ENCODE measurements around the gene CTNNBIP1. TPM values are rescaled to one million over a fixed set of nuclear protein-coding genes. Genes with fewer than 3 reads are reported as not detected.

The CTNNBIP1 gene
- polyA plus RNA-seq, 3 donors = 26.2 to 26.8 (median 26.3) TPM

- Histone ChIP-seq H3K9me3 (replicated peaks in 1 of 2; ENCODE audit: control insufficient read depth in 1 of 2, insufficient read depth in 1 of 2, low read length in 2 of 2) (no peaks in the 10 kb centered on the region), H3K4me1 (ENCODE audit: control insufficient read depth in 1 of 2, insufficient read depth in 2 of 2, low read length in 2 of 2) (peaks cover 5 to 6% of the 10 kb centered on the region in 2 donors), H3K27me3 (ENCODE audit: control insufficient read depth in 2 of 2, insufficient read depth in 2 of 2, low read length in 2 of 2) (no peaks in the 10 kb centered on the region), H3K36me3 (replicated peaks in 1 of 2; ENCODE audit: control insufficient read depth in 1 of 2, insufficient read depth in 2 of 2, low read length in 2 of 2) (peaks cover 24 to 41% of the 10 kb centered on the region in 2 donors), H4K20me1 (ENCODE audit: insufficient read depth, low read length) (no peaks in the 10 kb centered on the region), H3K9ac (ENCODE audit: insufficient read depth, low read length, poor library complexity, severe bottlenecking) (no peak overlapping the region), H3K4me3 (replicated peaks in 1 of 3; ENCODE audit: low read depth in 2 of 3, low read length in 3 of 3) (peak overlapping the region in 1 of 3 experiments; percentile 15), H2AFZ (ENCODE audit: insufficient read depth, low read depth, low read length, poor library complexity, severe bottlenecking) (peak overlapping the region; percentile 18), H3K79me2 (ENCODE audit: insufficient read depth, low read length) (no peaks in the 10 kb centered on the region), H3K27ac (ENCODE audit: low read depth in 1 of 2, low read length in 2 of 2) (peak overlapping the region in 1 of 2 donors; percentile 26), H3K4me2 (replicated peaks; ENCODE audit: extremely low read depth, low read length, poor library complexity, severe bottlenecking) (peak overlapping the region; percentile 23)
- 58% methylated on average over 24 of the region's 25 CpGs for WGBS (ENCODE audit: insufficient coverage)
- intact Hi-C loops (cut with micrococcal nuclease) = loop anchor here (2.0 to 10.0 kb wide), 5 partner anchors 37 to 160 kb away; partner anchors contain the start of genes CTNNBIP1 (in 2 of the 2), UBE4B (in 2 of the 2), LZIC (in 1 of the 2) and NMNAT1 (in 1 of the 2)
- no peaks in the 10 kb centered on the region for H3K9me3 Mint-ChIP-seq
- H3K36me3 Mint-ChIP-seq = peaks cover 14 to 38% of the 10 kb centered on the region in 2 donors
- peak overlapping the region in 4 of 7 donors; percentile 63 to 84 (median 73) for H3K27ac Mint-ChIP-seq
- H3K4me3 Mint-ChIP-seq = peak overlapping the region in 1 of 2 donors; percentile 41
- peaks cover 7% of the 10 kb centered on the region for H3K4me1 Mint-ChIP-seq
- DNase-seq = peak; percentile 59 to 78 (median 74)
- TF ChIP-seq CTCF (IDR thresholded peaks at IDR 0.05) = peak; percentile 90
- peaks cover 0 to 4% (median 0%) of the 10 kb centered on the region in 3 donors for H3K27me3 Mint-ChIP-seq (ENCODE audit: low read depth in 3 of 3)
These were observed 35.0 kb downstream of the CTNNBIP1 start for GRCh38 chr1:9874959-9875635.

- WGBS (ENCODE audit: insufficient coverage) = 93% methylated on average over 3 of the region's 3 CpGs
- DNase-seq = no peak
- Histone ChIP-seq H3K4me3 (replicated peaks in 1 of 3; ENCODE audit: low read depth in 2 of 3, low read length in 3 of 3) (no peak overlapping the region), H3K9me3 (replicated peaks in 1 of 2; ENCODE audit: control insufficient read depth in 1 of 2, insufficient read depth in 1 of 2, low read length in 2 of 2) (no peaks in the 10 kb centered on the region), H3K27ac (ENCODE audit: low read depth in 1 of 2, low read length in 2 of 2) (no peak overlapping the region), H3K27me3 (ENCODE audit: control insufficient read depth in 2 of 2, insufficient read depth in 2 of 2, low read length in 2 of 2) (no peaks in the 10 kb centered on the region), H3K36me3 (replicated peaks in 1 of 2; ENCODE audit: control insufficient read depth in 1 of 2, insufficient read depth in 2 of 2, low read length in 2 of 2) (peaks cover 31 to 48% of the 10 kb centered on the region in 2 donors), H2AFZ (ENCODE audit: insufficient read depth, low read depth, low read length, poor library complexity, severe bottlenecking) (no peak overlapping the region), H3K79me2 (ENCODE audit: insufficient read depth, low read length) (no peaks in the 10 kb centered on the region), H3K4me2 (replicated peaks; ENCODE audit: extremely low read depth, low read length, poor library complexity, severe bottlenecking) (no peak overlapping the region), H3K9ac (ENCODE audit: insufficient read depth, low read length, poor library complexity, severe bottlenecking) (no peak overlapping the region), H4K20me1 (ENCODE audit: insufficient read depth, low read length) (no peaks in the 10 kb centered on the region), H3K4me1 (ENCODE audit: control insufficient read depth in 1 of 2, insufficient read depth in 2 of 2, low read length in 2 of 2) (peaks cover 5 to 6% of the 10 kb centered on the region in 2 donors)
- H3K9me3 Mint-ChIP-seq = no peaks in the 10 kb centered on the region
- no peak overlapping the region for H3K4me3 Mint-ChIP-seq
- H3K4me1 Mint-ChIP-seq = peaks cover 7% of the 10 kb centered on the region
- peak overlapping the region in 2 of 7 donors; percentile 74 to 80 for H3K27ac Mint-ChIP-seq
- peaks cover 0 to 4% (median 0%) of the 10 kb centered on the region in 3 donors for H3K27me3 Mint-ChIP-seq (ENCODE audit: low read depth in 3 of 3)
- peaks cover 21 to 45% of the 10 kb centered on the region in 2 donors for H3K36me3 Mint-ChIP-seq
- intact Hi-C loops (cut with micrococcal nuclease) = loop anchor here in 1 of 2 donors (2.0 to 10.0 kb wide), 2 partner anchors 68 to 160 kb away; partner anchors contain the start of genes LZIC, NMNAT1 and UBE4B
- no peak for TF ChIP-seq CTCF (IDR thresholded peaks at IDR 0.05)
These were observed 35.7 kb downstream of the CTNNBIP1 start for GRCh38 chr1:9874412-9874811.

All from CD14-positive monocyte (primary cell).